GM21528 (cell line): Measurements from ENCODE around the gene KLK10.

ENCODE experiments used
- ATAC-seq: cut with Tn5 transposase; IDR thresholded peaks from one replicate; pipeline ENCODE4 v1.9.1; 2021; ENCODE audit warnings: mild to moderate bottlenecking, moderate library complexity; ENCODE audit not compliant: unreplicated experiment, low FRiP score

Gene KLK10, protein sequence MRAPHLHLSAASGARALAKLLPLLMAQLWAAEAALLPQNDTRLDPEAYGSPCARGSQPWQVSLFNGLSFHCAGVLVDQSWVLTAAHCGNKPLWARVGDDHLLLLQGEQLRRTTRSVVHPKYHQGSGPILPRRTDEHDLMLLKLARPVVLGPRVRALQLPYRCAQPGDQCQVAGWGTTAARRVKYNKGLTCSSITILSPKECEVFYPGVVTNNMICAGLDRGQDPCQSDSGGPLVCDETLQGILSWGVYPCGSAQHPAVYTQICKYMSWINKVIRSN

DNA sequence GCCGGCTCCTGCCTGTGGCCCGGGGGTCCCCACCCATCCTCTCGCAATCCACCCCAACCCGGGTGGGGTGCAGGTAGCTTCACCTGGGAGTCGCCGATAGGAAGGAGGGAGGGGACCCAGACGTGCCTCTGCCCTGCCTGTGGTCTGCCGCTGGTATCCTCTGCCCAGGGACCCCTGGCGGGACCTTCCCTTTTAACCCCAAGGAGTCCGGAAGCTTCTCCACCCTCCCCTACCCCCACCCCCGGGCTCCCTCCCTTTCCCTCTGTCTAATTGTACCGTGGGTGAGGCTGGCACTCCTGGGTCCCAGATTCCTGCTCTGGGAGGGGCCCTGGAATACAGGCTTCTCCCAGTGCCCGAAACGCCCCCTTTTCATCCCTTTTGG is at the start of gene KLK10:
KLK10 (minus strand) TSS at position 166 of the 382 bp plus-strand sequence. CDS start 579 bp downstream, outside the sequence.
- no peak for ATAC-seq

DNA sequence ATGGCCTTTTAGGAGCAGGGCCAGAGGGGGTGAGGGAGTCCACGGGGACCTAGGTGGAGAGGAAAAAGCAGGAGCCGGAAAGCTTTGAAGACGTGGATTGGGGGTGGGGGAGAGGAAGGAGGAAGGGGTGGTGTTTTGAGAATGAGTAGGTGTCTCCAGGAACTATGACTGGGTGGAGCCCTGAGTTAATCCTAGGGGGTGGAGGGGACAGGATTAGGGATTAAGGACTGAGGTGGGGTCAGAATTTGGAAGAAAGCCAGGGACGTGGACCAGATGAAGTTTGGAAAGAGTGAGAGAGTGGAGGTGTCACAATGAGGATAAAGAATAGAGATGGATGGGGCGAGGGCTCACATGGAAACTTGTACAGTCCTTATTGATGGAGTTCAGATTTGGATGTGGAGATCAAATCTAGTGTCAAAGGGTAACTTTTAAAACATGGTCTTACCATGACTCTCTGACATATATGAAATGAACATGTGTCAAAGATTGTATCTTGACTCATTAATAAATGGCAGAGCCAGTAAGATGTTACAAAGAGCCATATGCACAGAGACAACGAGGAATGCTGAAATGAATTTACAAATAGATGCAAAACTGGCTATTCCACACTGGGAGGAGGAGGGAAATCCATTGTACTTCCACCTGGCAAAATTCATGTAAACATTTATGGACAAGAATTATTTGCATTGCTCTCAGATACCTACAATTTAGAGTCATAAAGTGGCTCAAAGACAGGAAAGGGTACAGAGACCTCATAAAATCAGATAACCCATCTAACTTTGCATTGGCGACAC is 47.1 kb upstream of the KLK10 start:
- no peak for ATAC-seq

DNA sequence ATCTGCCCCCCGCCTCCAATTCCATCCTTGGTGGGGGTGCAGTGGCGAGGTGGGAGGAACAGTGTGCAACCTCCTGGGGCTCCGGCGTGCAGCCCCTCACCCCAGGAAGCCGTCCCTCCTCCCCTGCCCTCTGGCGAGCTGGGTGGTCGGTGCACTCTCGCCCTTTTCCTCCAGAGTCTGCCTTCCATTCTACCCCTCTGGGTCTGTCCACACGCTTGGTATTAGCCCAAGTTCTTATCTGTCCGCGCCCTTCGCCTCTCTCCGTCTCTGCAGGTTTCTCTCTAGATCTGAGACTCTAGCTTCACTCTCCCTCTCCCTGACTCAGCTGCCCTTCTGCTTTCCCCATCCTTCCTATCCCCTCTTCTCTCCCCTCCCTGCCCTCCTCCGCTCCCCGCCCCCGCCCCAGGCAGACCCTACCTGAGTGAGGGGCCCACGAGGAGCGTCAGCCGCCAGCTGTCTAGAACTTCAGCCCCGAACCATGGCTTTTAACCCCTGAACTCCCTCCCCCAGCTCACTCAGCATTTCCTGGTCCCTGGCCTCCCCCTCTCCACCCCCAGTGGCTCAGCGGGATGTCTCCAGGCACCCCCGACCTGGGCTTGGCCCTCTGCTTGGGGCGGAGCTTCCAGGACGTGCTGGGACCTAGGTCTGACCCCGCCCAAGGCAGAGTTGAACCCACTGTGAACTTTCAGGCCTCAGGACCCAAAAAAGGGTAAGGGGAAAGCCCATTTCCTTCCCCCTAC is 45.9 kb upstream of the KLK10 start:
- no peak for ATAC-seq

DNA sequence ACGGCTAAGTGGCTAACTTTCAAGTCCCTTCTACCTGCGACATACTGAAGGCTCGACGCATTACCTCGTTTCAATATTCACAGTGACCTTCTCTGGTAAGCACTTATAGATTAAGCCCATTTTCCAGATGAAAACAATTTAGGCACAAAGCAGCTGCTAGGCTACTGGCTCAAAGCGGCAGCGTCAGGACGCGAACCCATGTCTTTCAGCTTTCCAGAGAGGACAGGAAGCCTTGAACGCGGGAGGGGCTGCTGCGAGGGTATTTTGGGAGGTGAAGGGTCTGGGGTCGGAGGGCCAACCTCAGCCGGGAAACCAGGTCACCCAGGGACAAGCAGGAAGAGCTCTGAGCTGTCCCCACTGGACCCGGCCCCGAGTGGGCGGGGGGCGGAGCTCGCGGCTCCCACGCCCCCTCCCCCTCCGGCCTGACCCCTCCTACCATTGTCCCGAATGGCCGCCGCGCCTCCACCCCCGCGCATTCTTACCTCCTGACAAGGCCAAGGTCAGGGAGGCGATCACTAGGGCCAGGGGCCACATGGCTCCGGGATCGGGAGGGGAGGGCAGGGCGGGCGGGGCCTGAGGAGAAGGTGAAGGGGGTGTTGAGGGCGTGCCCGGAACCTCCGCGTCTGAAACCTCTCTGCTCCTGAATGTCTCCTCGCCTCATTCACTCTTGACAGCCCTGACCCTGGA is 45.2 kb upstream of the KLK10 start, which contains the start of gene KLK13:
KLK13 (minus strand) TSS at position 559 of the 687 bp plus-strand sequence; CDS start at position 534, 25 bp downstream.
- no peak for ATAC-seq

DNA sequence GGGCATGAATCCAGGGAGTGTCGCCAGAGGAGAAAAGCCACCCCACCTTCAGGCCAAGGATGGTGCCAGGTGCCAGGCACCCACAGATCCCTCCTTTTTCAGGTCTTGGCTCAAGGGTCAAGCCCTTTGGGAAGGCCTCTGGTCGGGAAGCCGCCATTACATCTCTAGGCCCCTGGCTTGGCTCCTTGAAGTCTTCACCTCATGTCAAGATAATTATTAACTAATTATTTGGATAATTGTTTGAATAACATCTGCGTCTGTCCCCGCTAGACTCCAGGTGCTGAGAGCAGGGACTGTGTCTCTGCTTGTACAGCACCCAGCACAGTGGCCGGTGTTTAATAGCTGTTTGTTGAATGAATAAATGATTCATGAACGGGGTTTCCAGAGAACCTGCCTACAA is 44.2 kb upstream of the KLK10 start:
- ATAC-seq, result no peak

DNA sequence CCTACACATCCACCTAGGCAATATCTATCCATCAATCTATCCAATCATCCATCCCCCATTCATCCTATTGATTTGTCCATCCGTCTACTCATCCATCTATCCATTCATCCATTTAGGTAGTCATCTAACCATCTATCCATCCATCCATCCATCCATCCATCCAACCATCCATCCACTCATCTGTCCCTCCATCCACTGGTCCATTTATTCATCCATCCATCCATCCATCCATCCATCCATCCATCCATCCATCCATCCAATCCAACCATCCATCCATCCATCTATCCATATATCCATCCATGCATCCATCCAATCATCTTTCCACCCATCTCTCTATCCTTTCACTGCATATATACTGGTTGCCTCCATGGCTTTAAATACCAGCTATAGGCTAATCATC is 41.5 kb upstream of the KLK10 start:
- ATAC-seq, result no peak

DNA sequence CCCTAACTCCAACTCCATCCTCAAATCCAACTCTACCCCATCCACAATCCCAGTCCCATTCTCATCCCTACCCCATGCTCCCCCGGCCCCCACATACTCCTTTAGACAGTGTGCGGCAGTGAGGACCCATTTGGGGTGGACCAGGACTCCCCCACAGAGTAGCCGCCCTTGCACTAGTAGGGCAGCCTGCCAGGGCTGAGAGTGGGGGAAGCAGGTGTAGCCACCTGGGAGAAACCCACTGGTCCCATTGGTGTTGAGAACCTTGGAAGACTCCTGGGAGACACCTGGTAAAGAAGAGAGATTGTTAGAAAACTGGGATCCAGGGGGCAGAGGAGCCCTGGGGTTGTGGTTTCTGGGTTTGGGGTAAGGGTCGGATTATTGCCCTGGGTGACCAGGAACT is 40.8 kb upstream of the KLK10 start:
- no peak for ATAC-seq

DNA sequence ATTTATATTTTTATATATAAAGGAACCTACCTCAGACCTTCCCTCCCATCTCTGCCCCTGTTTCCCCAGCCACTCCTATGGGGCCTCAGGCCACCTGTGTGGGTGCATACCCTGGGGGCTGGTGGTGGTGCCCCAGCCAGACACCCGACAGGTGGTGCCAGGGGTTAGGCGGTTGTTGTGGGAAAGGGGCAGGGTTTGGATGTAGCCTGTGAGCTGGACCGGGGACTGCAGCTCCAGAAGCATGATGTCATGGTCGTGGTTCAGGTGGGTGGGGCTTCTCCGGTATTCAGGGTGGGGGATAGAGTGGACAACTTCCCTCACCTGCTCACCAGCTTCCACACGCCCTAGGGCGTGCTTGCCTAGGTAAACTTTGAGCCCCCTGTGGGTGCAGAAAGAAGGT is 40.2 kb upstream of the KLK10 start:
- ATAC-seq, result no peak

DNA sequence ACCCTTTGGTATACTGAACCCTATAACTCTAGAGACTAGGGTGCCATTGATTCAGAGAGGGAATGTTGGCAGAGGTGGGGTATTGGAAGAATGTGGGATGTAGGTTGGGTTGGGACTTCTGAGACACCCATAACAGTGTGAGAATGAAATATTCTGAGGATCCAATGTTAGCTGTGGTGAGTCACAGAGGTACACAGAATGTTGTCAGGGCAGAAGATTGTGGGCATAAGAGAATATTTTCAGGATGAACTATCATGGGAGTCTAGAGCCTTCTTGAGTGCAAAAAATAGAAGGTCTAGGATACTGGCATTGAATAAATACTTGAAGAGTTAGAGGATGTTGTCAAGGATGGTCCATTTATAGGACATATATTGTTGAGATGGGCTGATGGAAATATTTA is 36.4 kb upstream of the KLK10 start:
- no peak for ATAC-seq

DNA sequence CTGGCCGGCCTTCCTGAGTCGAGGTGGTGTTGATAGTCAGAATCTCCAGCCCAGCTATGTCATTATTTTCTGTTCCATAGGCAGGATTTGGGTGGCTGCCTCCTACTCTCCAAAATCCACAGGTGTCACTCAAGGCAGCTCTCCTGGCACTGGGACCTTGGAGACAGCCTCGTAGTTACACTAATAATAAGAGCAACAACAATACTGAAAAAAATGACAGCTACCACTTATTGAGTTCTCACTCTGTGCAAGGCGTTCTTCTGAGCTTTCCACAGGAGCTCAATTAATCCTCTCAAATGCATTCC is 27.5 kb upstream of the KLK10 start:
- no peak for ATAC-seq

DNA sequence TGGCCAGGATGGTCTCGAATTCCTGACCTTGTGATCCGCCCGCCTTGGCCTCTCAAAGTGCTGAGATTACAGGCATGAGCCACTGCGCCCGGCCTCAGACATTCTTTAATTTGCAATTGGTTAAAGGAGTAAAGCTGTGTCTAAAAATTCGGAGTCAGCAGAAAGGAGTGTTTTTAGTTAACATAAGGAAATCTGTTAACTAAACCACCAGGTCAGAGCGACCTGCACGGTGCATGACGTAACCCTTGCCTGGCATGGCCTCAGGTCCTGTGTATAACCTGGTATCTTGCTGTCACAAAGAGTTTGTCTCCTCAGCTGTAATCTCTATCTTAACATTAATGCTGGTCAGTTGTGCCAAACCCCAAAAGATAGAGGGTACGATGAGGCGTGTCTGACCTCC is 24.8 kb upstream of the KLK10 start:
- no peak for ATAC-seq

DNA sequence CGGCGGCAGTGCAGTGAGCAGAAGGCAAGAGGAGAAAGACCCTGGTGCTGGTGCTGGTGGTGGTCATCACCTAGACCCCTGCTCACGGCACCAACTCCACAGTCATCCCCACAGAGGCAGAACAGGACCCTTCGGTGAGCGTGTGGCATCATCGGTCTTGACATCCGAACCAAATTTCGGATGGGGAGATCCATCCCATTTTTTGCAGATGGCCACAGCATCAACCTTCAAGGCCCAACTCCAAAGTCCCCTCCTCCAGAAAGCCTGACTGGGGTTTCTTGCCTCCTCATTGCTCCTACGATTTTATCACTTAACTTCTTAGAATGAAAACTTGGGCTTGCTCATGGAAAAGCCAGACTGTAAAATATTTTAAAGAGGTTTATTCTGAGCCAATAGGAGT is 24.0 kb upstream of the KLK10 start:
- ATAC-seq, result no peak

DNA sequence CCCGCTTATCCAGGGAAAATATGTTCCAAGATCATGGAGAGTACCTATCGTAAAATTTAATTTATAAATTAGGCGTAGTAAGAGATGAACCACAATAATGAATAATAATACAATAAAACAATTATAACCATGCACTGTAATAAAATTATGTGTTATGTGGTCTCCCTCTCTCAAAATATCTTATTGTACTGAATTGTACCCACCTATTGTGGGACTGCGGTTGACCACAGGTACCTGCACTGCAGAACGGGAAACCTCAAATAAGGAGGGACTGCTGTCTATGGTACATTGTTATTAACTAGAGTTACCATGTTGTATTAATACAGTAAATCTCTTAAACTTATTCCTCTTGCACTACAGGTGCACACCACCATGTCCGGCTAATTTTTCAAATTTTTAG is 20.6 kb upstream of the KLK10 start:
- ATAC-seq, result no peak

DNA sequence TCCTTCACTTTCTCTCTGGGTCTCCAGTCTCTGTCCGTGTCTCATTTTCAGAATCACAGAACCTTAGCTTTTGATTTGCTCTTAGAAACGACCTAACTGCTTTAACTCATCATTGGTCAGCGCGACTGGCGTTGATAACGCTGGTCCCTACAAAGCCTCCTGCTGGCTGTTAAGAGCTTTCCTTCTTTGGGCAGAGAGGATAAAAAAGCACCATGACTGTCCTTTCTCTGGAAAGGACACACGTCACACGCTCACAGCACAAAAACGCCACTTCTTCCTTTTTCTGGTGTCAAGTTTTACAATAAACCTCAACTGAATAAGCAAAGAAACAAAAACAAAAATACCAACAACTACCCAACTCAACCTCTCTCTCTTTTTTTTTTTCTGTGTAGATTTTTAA is 17.0 kb upstream of the KLK10 start:
- ATAC-seq, result no peak

DNA sequence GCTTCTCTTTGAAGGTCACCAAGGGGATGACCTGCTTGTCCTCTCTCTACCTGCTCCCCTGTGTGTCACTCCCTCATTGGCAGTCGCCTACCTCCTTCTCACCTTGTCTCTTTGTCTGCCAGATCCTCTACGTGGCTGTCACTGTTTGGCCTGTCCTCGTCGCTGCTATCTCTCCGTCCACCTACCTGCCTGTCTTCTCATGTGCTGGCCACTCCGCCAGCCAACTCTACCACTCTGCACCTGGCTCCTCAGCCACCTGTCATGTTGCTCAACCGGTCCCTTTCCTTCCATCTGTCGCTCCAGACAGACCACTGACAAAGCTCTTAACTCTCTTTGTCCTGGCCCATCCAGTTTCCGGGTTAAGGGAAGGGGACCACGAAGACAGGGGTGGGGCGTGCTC is 15.2 kb upstream of the KLK10 start, which contains the start of gene KLK12:
KLK12 (minus strand) TSS at position 299 of the 400 bp plus-strand sequence. CDS start 381 bp downstream, outside the sequence.
- ATAC-seq, result no peak

DNA sequence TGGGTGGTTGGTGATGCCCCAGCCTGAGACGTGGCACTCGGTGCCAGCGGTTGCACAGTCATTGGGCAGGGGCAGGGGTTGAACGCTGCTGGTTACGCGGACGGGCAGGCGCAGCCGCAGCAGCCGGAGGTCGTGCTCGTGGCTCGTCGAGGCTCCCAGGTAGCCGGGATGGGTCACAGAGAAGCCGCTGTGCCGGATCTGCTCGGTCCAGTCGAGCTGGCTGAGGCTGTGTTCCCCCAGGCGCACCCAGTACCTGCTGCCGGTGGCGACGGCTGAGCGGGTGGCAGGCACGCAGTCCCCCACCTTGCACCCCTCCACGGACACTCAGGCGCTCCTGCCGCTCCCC is 12.3 kb upstream of the KLK10 start:
- no peak for ATAC-seq

DNA sequence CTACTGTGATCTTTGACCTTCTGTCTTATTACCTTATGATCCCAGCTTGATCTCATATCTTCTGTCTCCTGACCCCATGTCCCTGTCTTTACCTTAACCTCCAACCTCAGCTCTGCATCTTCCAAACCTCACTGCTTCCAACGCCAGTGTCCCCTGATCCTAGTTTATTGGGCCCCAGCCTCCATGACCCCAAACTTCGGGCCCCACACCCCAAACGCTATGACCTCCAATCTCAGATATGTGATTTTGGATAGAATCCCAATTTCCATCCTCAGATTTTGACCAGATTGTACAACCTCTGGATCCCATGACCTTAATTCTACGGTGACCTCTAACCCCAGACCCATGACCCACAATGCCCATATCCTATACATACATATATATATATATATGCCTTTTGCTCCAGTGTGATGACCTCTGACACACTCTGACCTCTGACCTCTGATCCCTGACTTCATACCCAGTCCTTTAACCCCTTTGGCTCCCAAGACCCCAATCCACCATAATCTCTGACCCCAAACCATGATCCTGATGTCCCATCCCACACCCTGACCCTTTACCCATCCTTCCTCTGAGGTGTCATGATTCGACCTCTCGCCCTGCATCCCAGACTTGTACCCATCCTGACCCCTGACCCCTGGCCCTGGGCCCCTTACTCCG is 11.8 kb upstream of the KLK10 start:
- ATAC-seq, result no peak

DNA sequence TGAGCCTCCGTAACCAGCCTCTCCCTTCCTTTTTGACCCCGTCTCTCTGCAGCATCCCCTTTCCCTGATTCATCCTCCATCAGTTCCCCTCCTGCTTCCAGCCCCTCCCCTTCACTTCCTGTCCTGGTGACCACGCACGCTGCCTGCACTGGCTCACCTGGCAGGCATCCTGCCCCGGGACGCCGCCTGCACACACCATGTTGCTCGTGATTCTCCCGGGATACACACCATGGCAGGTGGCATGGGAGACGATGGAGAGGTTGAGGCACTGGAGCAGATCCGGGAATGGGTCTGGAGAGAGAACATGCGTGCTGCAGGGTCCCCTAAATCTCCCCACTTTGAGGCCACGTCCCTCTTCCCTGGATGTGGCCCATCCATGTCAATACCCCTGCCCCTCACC is 11.1 kb upstream of the KLK10 start:
- ATAC-seq, result no peak

DNA sequence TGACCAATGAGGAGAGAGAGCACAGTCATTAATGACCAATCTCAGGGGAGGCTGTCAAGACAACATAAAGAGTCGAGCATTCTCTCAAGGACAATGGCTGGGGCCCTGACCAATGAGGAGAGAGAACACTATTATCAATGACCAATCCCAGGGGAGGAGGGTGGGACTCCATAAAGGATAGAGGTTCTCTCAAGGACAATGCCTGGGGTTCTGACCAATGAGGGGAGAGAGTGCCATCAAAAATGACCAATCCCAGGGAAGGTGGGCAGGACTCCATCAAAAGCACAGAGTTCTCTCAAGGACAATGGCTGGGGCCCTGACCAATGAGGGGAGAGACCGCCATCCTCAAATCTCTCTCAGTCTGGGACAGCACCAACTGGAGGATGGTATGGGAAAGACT is 10.2 kb upstream of the KLK10 start:
- ATAC-seq, result no peak

DNA sequence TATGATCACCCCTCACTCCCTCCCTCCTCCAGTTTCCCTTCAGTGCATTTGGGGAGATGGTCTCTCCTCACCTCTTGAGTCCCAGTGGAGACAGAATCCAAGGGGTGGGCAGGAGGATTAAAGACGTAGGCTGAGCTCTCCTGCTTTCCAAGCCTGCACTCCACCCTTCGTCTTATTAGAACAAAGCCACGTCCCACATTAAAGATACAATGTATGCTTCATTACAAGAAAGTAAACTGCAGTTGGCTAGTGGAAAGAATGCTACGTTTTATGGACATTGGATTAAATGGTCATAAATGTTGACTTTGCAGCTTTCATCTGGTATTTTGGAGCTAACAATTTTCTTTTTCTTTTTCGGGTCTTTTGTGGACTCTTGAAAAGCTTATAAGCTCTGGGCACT is 8.4 kb upstream of the KLK10 start:
- ATAC-seq, result no peak
